HuH-7.5 (cell line): ENCODE data around the gene ARL6IP6.
A peak's percentile ranks its signal among the peaks of the same experiment; 100 is the strongest.

Experiments
- DNase-seq: peaks from one replicate; pipeline ENCODE4 v3.0.0; 2011; ENCODE audit warnings: low spot score

The ARL6IP6 gene

GRCh38 chr2:152718076-152718908 is at the start of gene ARL6IP6:
Gene ARL6IP6, plus strand, starts transcription at chr2:152718620. Its CDS starts 5 bp downstream, at chr2:152718625.
- peak; percentile 71 for DNase-seq

DNA sequence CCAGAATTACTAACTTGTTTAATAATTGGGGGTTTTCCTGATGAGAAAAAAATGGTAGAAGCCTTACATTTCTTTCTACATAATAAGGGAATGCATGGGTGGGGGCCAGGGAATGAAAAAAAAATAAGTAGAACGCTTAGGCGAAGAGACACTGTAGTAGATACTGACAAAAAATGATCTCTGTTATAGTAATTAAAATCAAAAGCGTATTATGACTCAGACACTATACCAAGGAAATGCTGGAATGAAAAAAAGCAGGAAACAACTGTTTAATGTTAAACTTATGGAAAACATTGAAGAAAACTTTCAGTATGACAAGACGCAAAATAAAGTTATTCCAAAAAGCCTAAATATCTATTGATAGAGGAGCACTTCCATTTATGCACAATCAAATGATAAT is 44.1 kb upstream of the ARL6IP6 start:
- no peak for DNase-seq

- DNase-seq, result no peak
These were observed 42.0 kb upstream of the ARL6IP6 start for GRCh38 chr2:152676461-152676860.

DNA sequence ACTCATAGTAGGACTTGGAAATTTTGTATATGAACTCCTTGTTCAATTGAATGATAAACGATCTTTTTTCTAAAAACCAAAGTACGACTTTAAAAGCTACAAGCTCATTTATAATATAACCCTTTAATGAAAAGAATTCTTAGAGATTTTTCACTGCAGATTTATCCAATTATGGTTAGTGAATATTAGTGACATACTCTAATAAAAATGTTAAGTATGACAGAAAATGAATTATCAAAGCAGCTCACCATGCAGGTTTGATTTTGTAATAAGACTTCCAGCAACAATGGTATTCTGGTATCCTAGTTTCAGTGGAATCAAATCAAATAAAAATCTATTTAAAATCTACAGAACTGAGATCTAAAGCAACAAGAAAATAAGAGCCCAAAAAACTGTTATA is 39.6 kb upstream of the ARL6IP6 start:
- DNase-seq, result no peak

- no peak for DNase-seq
These were observed 35.8 kb upstream of the ARL6IP6 start for GRCh38 chr2:152682663-152683062.

DNA sequence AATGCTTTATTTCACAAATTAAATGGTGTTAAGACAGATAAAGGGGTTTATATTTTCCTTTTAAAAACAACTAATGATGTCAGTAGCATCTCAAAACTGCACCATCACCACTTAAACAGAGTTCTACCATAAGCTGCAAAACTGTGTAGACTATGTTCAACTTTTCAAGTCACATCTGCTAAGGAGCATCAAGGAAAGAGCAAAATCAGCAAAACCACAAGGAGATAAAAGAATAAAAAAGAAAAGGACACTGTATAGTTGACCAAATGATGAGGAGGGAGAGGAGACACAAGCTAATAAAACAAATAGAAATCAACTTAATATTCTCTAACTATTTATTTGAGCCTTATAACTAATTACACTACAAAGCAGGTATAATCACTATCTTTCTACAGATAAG is 35.0 kb upstream of the ARL6IP6 start:
- no peak for DNase-seq

DNA sequence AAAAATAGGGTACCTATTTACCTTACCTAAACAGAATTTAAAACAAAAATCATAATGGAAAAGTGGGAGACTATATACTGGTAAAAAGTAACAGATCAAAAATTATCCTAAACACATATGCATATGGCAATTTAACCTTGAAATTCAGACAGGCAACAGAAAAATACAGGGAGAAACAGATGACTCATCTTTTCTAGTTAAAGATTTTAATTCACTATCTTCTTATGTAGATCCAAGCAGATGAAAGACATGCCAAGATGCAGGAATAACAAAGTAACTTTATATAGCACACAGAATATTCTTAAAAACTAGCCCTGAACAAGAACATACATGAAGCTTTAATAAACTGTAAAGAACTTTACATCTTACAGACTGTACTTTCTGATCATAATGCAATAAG is 32.1 kb upstream of the ARL6IP6 start:
- DNase-seq, result no peak

DNA sequence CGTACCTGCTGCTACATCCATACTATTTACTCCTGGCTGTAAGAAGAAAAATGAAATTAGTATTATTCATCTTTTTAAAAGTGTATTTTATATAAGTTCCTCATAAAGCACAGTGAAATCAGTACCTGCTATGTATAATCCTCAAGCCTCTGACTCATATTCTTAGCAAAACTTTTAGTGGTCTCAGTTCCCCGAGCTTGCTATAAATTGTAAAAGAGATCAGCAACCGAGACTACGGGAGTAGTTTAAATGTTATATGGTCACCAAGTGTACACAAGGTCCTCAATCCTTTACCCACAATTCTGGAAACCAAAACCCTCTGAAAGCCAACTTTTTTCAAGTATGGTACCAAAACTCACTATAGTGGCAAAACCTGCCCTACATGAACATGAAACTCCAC is 25.4 kb upstream of the ARL6IP6 start:
- DNase-seq, result no peak

GRCh38 chr2:152694161-152694661 is 24.2 kb upstream of the ARL6IP6 start:
- no peak for DNase-seq

DNA sequence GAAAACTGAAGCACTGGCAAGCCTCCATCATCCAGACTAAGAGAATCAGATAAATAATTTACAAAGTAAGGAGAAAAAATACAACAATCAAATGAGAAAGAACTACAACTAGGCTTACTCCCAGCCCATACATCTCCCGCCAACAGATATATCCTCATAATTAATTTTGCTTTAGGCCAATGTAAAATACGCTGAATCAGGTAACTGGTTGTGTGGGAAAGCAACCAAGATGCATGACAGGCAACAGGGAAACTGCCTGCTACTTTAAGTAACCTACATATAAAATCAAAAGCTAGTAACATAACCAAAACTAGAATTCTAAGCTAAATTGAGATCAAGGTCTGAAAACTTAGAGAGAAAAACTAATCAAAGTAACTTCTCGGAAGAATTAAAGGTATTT is 22.7 kb upstream of the ARL6IP6 start:
- DNase-seq, result no peak

GRCh38 chr2:152696476-152696875 is 21.9 kb upstream of the ARL6IP6 start:
- DNase-seq, result no peak

DNA sequence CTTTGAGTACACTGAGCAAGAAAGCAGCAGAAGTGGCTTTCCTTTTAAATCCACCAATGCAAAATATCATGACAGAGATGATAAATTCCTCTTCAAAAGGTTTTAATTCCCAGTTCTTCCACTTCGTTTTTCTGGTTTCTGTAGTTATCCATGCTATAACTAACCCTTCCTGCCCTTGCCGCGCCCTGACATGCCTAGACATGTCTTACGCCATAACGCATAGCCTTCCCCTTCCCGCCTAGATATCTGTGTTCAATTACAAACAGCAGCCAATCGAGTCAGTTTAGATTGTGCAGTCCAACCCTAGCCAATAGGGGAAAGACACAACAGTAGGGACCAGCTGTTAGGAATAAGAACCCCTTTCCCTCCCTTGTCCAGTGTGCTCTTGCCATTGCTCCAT is 17.2 kb upstream of the ARL6IP6 start:
- no peak for DNase-seq

DNA sequence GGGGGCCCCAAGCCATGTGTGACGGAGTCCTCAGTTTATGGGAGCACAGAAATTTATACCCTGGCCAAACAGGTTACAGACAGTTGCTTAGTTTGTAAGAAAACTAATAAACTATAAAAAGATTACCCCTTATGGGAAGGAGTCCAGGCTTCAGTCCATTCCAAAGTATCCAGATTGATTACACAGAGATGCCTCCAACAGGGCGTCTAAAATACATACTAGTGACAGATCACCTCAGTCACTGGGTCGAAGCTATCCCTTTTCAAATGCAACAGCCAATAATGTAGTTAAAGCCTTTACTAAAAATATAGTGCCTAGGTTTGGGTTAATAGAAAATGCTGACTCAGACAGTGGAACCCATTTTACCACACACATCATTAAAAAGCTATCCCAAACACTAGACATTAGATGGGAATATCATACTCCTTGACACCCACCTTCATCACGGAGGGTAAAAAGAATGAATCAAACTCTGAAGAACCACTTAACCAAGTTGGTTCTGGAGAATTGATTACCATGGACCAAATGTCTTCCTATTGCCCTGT is 11.9 kb upstream of the ARL6IP6 start:
- no peak for DNase-seq

GRCh38 chr2:152708742-152709141 is 9.7 kb upstream of the ARL6IP6 start:
- no peak for DNase-seq

DNA sequence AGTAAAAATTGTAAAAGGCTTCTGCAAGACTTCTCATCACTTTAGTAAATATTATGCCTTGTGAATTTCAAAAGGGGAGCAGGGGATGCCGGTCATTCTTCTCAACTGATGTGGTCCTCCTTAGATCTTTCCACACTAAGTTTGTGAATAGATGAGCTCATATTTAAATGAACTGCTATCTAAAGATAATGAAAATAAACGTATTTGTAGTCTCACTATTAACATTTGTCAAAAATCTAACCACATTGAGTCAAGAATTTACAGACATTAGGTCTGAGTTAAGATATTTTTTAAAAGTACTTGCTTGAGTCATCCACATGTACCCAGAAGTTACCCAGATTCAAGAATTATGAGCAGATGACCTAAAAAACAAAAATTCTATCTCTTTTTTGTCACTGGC is 7.7 kb upstream of the ARL6IP6 start:
- no peak for DNase-seq

- DNase-seq, result no peak
These were observed 3.3 kb upstream of the ARL6IP6 start for GRCh38 chr2:152715112-152715511.

GRCh38 chr2:152715854-152716428 is 2.5 kb upstream of the ARL6IP6 start:
- DNase-seq, result peak; percentile 29

DNA sequence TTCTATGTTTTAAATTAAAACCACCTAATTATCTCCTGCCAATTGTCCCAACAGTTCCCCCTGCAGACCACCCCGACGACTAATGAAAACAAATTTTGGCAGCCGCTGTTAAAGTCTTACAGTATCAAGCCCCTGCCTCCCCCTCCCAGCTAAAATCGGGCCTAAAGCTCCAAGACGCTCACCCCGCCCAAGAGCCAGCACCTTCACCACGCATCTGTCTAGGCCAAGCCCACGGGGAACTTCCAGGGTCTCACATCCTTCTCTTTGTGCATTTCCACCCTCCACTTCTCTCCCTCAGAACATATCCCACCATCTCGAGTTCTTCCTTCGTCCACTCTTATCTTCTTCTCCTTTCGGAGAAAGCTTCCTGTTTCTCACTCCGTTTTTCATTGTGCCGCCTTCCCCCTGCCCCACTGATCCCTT is 1.6 kb upstream of the ARL6IP6 start:
- DNase-seq, result no peak

- DNase-seq, result peak; percentile 77
These were observed 968 bp upstream of the ARL6IP6 start, which contains the start of gene PRPF40A for GRCh38 chr2:152717228-152718075. Gene PRPF40A, minus strand, starts transcription at chr2:152717461. Its CDS starts 22 bp downstream, at chr2:152717439.

GRCh38 chr2:152718909-152719645 is 657 bp downstream of the ARL6IP6 start:
- peak; percentile 25 for DNase-seq

- DNase-seq, result no peak
These were observed 2.4 kb downstream of the ARL6IP6 start for GRCh38 chr2:152720794-152721193.
